Activated CD8-positive, alpha-beta memory T cell treated with anti-CD3 and anti-CD28 coated beads, Interleukin-2, amount 10 ng/mL, durations not matched to agents 7 days and 5 days (primary cell): Measurements from ENCODE around the gene IFT57. TPM values are rescaled to one million over a fixed set of nuclear protein-coding genes. Genes with fewer than 3 reads are reported as not detected.
"Not testable (repeated sequence)": the region's sequence is repeated elsewhere in the genome, so short reads cannot be mapped to it uniquely, and the experiment has no call there.

Experiments
- ATAC-seq: fragments of 150-1000 bp; cut with Tn5 transposase; one replicate; pipeline ENCODE4 v1.10.0; 2021; ENCODE audit warnings: moderate library complexity
- CTCF ChIA-PET: fragments of 350-600 bp; sonication (Branson Sonifier 250); formaldehyde crosslinking; loops from one replicate; lab custom pipeline; 2021; ENCODE audit warnings: antibody characterized with exemption; lab: Charles Lee
- DNase-seq: peaks from one replicate; pipeline ENCODE4 v3.0.0-alpha.2; 2020
- H3K27ac Mint-ChIP-seq: one replicate; pipeline ENCODE4 v1.8.0; 2021; ENCODE audit warnings: mild to moderate bottlenecking, mixed read lengths
- H3K27me3 Mint-ChIP-seq: one replicate; pipeline ENCODE4 v1.8.0; 2021; ENCODE audit warnings: mixed read lengths
- H3K36me3 Mint-ChIP-seq: one replicate; pipeline ENCODE4 v1.8.0; 2021; ENCODE audit warnings: mild to moderate bottlenecking, mixed read lengths
- H3K4me1 Mint-ChIP-seq: one replicate; pipeline ENCODE4 v1.8.0; 2021; ENCODE audit warnings: mixed read lengths
- H3K4me3 Mint-ChIP-seq: one replicate; pipeline ENCODE4 v1.8.0; 2021; ENCODE audit warnings: mild to moderate bottlenecking, moderate library complexity, mixed read lengths
- H3K9me3 Mint-ChIP-seq: one replicate; pipeline ENCODE4 v1.8.0; 2022; ENCODE audit warnings: low read depth, mixed read lengths
- total RNA-seq, 2 experiments: library from RNA; stranded (reverse); gene quantifications; one replicate each; pipeline ENCODE4 v1.2.3, GENCODE V29; 2021

Gene IFT57
- total RNA-seq: 10 to 100 TPM; 18.5 to 25.1 TPM

GRCh38 chr3:108221911-108222852 lies at the start of gene IFT57:
Gene IFT57 (minus strand): TSS chr3:108222424. CDS start chr3:108222322, 102 bp downstream.
- Mint-ChIP-seq H3K27ac (peak within 1 kb of the TSS; percentile 99), H3K4me1 (peaks cover 44% of the 10 kb centered on the region), H3K4me3 (peak within 1 kb of the TSS; percentile 100), H3K9me3 (no peaks in the 10 kb centered on the region), H3K36me3 (no peaks in the 10 kb centered on the region), H3K27me3 (no peaks in the 10 kb centered on the region)
- CTCF ChIA-PET: interaction anchor here (0.9 to 3.8 kb wide), 9 partner anchors 66 to 185 kb away, joined by 3 to 20 read pairs (median 3); partner anchors contain the start of gene HHLA2
- DNase-seq: peak; percentile 98
- peak; percentile 93 for ATAC-seq

GRCh38 chr3:108271626-108272025 lies 49.4 kb upstream of the IFT57 start:
- CTCF ChIA-PET: no interaction called here
- H3K4me1 Mint-ChIP-seq: no peaks in the 10 kb centered on the region
- no peak overlapping the region for H3K4me3 Mint-ChIP-seq
- DNase-seq: no peak
- H3K36me3 Mint-ChIP-seq: peaks cover 9% of the 10 kb centered on the region
- no peak overlapping the region for H3K27ac Mint-ChIP-seq
- H3K9me3 Mint-ChIP-seq: peaks cover 7% of the 10 kb centered on the region
- H3K27me3 Mint-ChIP-seq: no peaks in the 10 kb centered on the region
- no peak for ATAC-seq

GRCh38 chr3:108268235-108268634 lies 46.0 kb upstream of the IFT57 start:
- CTCF ChIA-PET: interaction anchor here (1.3 to 1.4 kb wide), 2 partner anchors 12 to 13 kb away, joined by 3 to 5 read pairs; no protein-coding TSS in a partner anchor
- H3K36me3 Mint-ChIP-seq, H3K9me3 Mint-ChIP-seq, DNase-seq, H3K27ac Mint-ChIP-seq, H3K4me3 Mint-ChIP-seq, H3K27me3 Mint-ChIP-seq, H3K4me1 Mint-ChIP-seq, ATAC-seq: not testable (repeated sequence)

- H3K36me3 Mint-ChIP-seq, H3K27me3 Mint-ChIP-seq, DNase-seq, CTCF ChIA-PET, H3K9me3 Mint-ChIP-seq, H3K4me1 Mint-ChIP-seq, H3K27ac Mint-ChIP-seq, H3K4me3 Mint-ChIP-seq, ATAC-seq: not testable (repeated sequence)
These were observed 42.5 kb upstream of the IFT57 start for GRCh38 chr3:108264534-108265298.

GRCh38 chr3:108255131-108255530 lies 32.9 kb upstream of the IFT57 start:
- Mint-ChIP-seq H3K27me3 (no peaks in the 10 kb centered on the region), H3K9me3 (peaks cover 6% of the 10 kb centered on the region), H3K4me1 (peaks cover 16% of the 10 kb centered on the region), H3K4me3 (no peak overlapping the region), H3K27ac (no peak overlapping the region), H3K36me3 (peaks cover 13% of the 10 kb centered on the region)
- CTCF ChIA-PET: interaction anchor here (1.5 kb wide), 1 partner anchor 13 kb away, joined by 5 read pairs; no protein-coding TSS in a partner anchor
- DNase-seq (no peak), ATAC-seq (no peak)

- peaks cover 5% of the 10 kb centered on the region for H3K9me3 Mint-ChIP-seq
- ATAC-seq (peak; percentile 39), DNase-seq (no peak)
- CTCF ChIA-PET: interaction anchor here (1.0 kb wide), 1 partner anchor 70 kb away, joined by 3 read pairs; no protein-coding TSS in a partner anchor
- no peak overlapping the region for H3K4me3 Mint-ChIP-seq
- H3K36me3 Mint-ChIP-seq: peaks cover 13% of the 10 kb centered on the region
- H3K27ac Mint-ChIP-seq: no peak overlapping the region
- H3K27me3 Mint-ChIP-seq: no peaks in the 10 kb centered on the region
- peaks cover 19% of the 10 kb centered on the region for H3K4me1 Mint-ChIP-seq
These were observed 29.6 kb upstream of the IFT57 start for GRCh38 chr3:108251844-108252243.

GRCh38 chr3:108251265-108251664 lies 29.0 kb upstream of the IFT57 start:
- CTCF ChIA-PET: interaction anchor here (1.0 kb wide), 1 partner anchor 70 kb away, joined by 3 read pairs; no protein-coding TSS in a partner anchor
- Mint-ChIP-seq H3K36me3 (peaks cover 13% of the 10 kb centered on the region), H3K4me3 (no peak overlapping the region), H3K27ac (no peak overlapping the region), H3K9me3 (peaks cover 5% of the 10 kb centered on the region), H3K27me3 (no peaks in the 10 kb centered on the region), H3K4me1 (peaks cover 22% of the 10 kb centered on the region)
- ATAC-seq: no peak
- no peak for DNase-seq

GRCh38 chr3:108250626-108251025 lies 28.4 kb upstream of the IFT57 start:
- ATAC-seq (no peak), DNase-seq (no peak)
- Mint-ChIP-seq H3K36me3 (peaks cover 13% of the 10 kb centered on the region), H3K4me3 (no peak overlapping the region), H3K27ac (no peak overlapping the region), H3K4me1 (peaks cover 22% of the 10 kb centered on the region), H3K9me3 (peaks cover 5% of the 10 kb centered on the region), H3K27me3 (no peaks in the 10 kb centered on the region)
- CTCF ChIA-PET: no interaction called here

GRCh38 chr3:108243243-108243642 lies 21.0 kb upstream of the IFT57 start:
- Mint-ChIP-seq H3K27me3 (no peaks in the 10 kb centered on the region), H3K4me1 (peaks cover 6% of the 10 kb centered on the region), H3K36me3 (peaks cover 11% of the 10 kb centered on the region), H3K27ac (no peak overlapping the region), H3K4me3 (no peak overlapping the region), H3K9me3 (peaks cover 9% of the 10 kb centered on the region)
- CTCF ChIA-PET: interaction anchor here (0.5 kb wide), 1 partner anchor 75 kb away, joined by 3 read pairs; no protein-coding TSS in a partner anchor
- DNase-seq (no peak), ATAC-seq (no peak)

- H3K4me1 Mint-ChIP-seq: peaks cover 6% of the 10 kb centered on the region
- CTCF ChIA-PET: no interaction called here
- no peaks in the 10 kb centered on the region for H3K27me3 Mint-ChIP-seq
- no peak for DNase-seq
- H3K36me3 Mint-ChIP-seq: peaks cover 11% of the 10 kb centered on the region
- no peak overlapping the region for H3K27ac Mint-ChIP-seq
- H3K9me3 Mint-ChIP-seq: peaks cover 9% of the 10 kb centered on the region
- no peak for ATAC-seq
- H3K4me3 Mint-ChIP-seq: no peak overlapping the region
These were observed 20.6 kb upstream of the IFT57 start for GRCh38 chr3:108242776-108243175.

- CTCF ChIA-PET: no interaction called here
- Mint-ChIP-seq H3K36me3 (peaks cover 11% of the 10 kb centered on the region), H3K9me3 (peaks cover 9% of the 10 kb centered on the region)
These were observed 19.5 kb upstream of the IFT57 start for GRCh38 chr3:108241721-108242120.

GRCh38 chr3:108241146-108241545 lies 18.9 kb upstream of the IFT57 start:
- DNase-seq (no peak), ATAC-seq (no peak)
- Mint-ChIP-seq H3K36me3 (peaks cover 11% of the 10 kb centered on the region), H3K4me3 (no peak overlapping the region), H3K27me3 (no peaks in the 10 kb centered on the region), H3K27ac (no peak overlapping the region), H3K9me3 (peaks cover 9% of the 10 kb centered on the region), H3K4me1 (no peaks in the 10 kb centered on the region)
- CTCF ChIA-PET: no interaction called here

More at GRCh38 chr3:108241721-108242120, 19.5 kb upstream of the IFT57 start:
- no peak overlapping the region for H3K27ac Mint-ChIP-seq
- no peak for ATAC-seq
- no peaks in the 10 kb centered on the region for H3K27me3 Mint-ChIP-seq
- H3K4me3 Mint-ChIP-seq: no peak overlapping the region
- DNase-seq: no peak
- peaks cover 3% of the 10 kb centered on the region for H3K4me1 Mint-ChIP-seq

- no peak for ATAC-seq
- H3K4me1 Mint-ChIP-seq: no peaks in the 10 kb centered on the region
These were observed 16.9 kb upstream of the IFT57 start for GRCh38 chr3:108239082-108239481.

More at GRCh38 chr3:108239082-108239481, 16.9 kb upstream of the IFT57 start:
- no peak for DNase-seq
- Mint-ChIP-seq H3K27ac (no peak overlapping the region), H3K4me3 (no peak overlapping the region), H3K36me3 (peaks cover 7% of the 10 kb centered on the region), H3K27me3 (no peaks in the 10 kb centered on the region), H3K9me3 (peaks cover 6% of the 10 kb centered on the region)
- CTCF ChIA-PET: interaction anchor here (0.9 to 1.0 kb wide), 2 partner anchors 14 kb away, joined by 3 to 4 read pairs; no protein-coding TSS in a partner anchor
